CD4-positive, alpha-beta T cell treated with Interleukin-4 for 1 hour (primary cell): ENCODE data around the gene KCNJ14.
"Not testable (repeated sequence)": the region's sequence is repeated elsewhere in the genome, so short reads cannot be mapped to it uniquely, and the experiment has no call there.

Experiments
- DNase-seq, 2 donors: peaks; one replicate each; pipeline ENCODE4 v3.0.0-alpha.2; 2020 to 2022

KCNJ14 gene

GRCh38 chr19:48473161-48473966 lies 18.0 kb downstream of the KCNJ14 start:
- DNase-seq = no peak

GRCh38 chr19:48474084-48474592 lies 18.8 kb downstream of the KCNJ14 start:
- DNase-seq = no peak

GRCh38 chr19:48475369-48476068 lies 20.1 kb downstream of the KCNJ14 start:
- DNase-seq = no peak

GRCh38 chr19:48476176-48476575 lies 20.8 kb downstream of the KCNJ14 start:
- no peak for DNase-seq

GRCh38 chr19:48477067-48477685 lies 21.8 kb downstream of the KCNJ14 start:
- DNase-seq = no peak

- DNase-seq = no peak
These were observed 22.4 kb downstream of the KCNJ14 start for GRCh38 chr19:48477698-48478338.

- no peak for DNase-seq
These were observed 23.2 kb downstream of the KCNJ14 start for GRCh38 chr19:48478339-48479256.

GRCh38 chr19:48479686-48480085 lies 24.3 kb downstream of the KCNJ14 start:
- no peak for DNase-seq

GRCh38 chr19:48480183-48480557 lies 24.8 kb downstream of the KCNJ14 start:
- DNase-seq = peak; percentile 41 to 44

- DNase-seq = peak; percentile 46 to 52
These were observed 25.5 kb downstream of the KCNJ14 start for GRCh38 chr19:48480558-48481500.

GRCh38 chr19:48481846-48482639 lies 26.7 kb downstream of the KCNJ14 start:
- no peak for DNase-seq

GRCh38 chr19:48483301-48483700 lies 27.9 kb downstream of the KCNJ14 start:
- DNase-seq = no peak

GRCh38 chr19:48484247-48484893 lies 29.0 kb downstream of the KCNJ14 start:
- no peak for DNase-seq

- DNase-seq = no peak
These were observed 29.7 kb downstream of the KCNJ14 start for GRCh38 chr19:48484931-48485612.

- not testable (repeated sequence) for DNase-seq
These were observed 31.3 kb downstream of the KCNJ14 start for GRCh38 chr19:48486706-48487105.

GRCh38 chr19:48487544-48487943 lies 32.2 kb downstream of the KCNJ14 start:
- no peak for DNase-seq

GRCh38 chr19:48487948-48488347 lies 32.6 kb downstream of the KCNJ14 start:
- no peak for DNase-seq

- not testable (repeated sequence) for DNase-seq
These were observed 33.1 kb downstream of the KCNJ14 start for GRCh38 chr19:48488478-48488877.
